GM12878 (cell line): Measurements from ENCODE around the gene PDCD6IP. TPM values are rescaled to one million over a fixed set of nuclear protein-coding genes. Genes with fewer than 3 reads are reported as not detected.
A peak's percentile ranks its signal among the peaks of the same experiment; 100 is the strongest.

Source experiments
- ASH2L ChIP-seq: fragments of 300-600, 200-600 bp; sonication (generic); IDR thresholded peaks from 2 replicates; pipeline ENCODE4 v1.6.1; 2017; ENCODE audit warnings: low read depth, mild to moderate bottlenecking, borderline replicate concordance
- BHLHE40 ChIP-seq, 2 experiments: fragments of 450-650 bp in 1 of 2; IDR thresholded peaks; 2 replicates each; pipeline ENCODE4 v1.6.1; 2011 to 2017; ENCODE audit warnings: low read depth in 2 of 2, borderline replicate concordance in 1 of 2, improper control_type of control experiment in 1 of 2, low read length in 1 of 2, mild to moderate bottlenecking in 1 of 2
- BMI1 ChIP-seq: fragments of 450-650 bp; IDR thresholded peaks from 2 replicates; pipeline ENCODE4 v1.6.1; 2016; ENCODE audit warnings: mild to moderate bottlenecking, moderate library complexity, borderline replicate concordance
- CHD2 ChIP-seq: IDR thresholded peaks from 2 replicates; pipeline ENCODE4 v1.6.1; 2011; ENCODE audit warnings: low read depth, low read length, improper control_type of control experiment, borderline replicate concordance
- CUX1 ChIP-seq: IDR thresholded peaks from 2 replicates; pipeline ENCODE4 v1.6.1; 2012; ENCODE audit warnings: improper control_type of control experiment, low read depth, low read length; ENCODE audit not compliant: insufficient replicate concordance
- ESRRA ChIP-seq: IDR thresholded peaks from 2 replicates; pipeline ENCODE4 v1.6.1; 2012; ENCODE audit warnings: mild to moderate bottlenecking, low read length, improper control_type of control experiment
- IRF5 ChIP-seq: fragments of 450-650 bp; IDR thresholded peaks from 2 replicates; pipeline ENCODE4 v1.6.1; 2017; ENCODE audit warnings: borderline replicate concordance
- KAT2A ChIP-seq: conservative IDR thresholded peaks from 2 replicates; pipeline ENCODE4 v1.6.1; 2011; ENCODE audit warnings: low read depth, low read length; ENCODE audit not compliant: control insufficient read depth
- NR2C1 ChIP-seq: fragments of 450-650 bp; IDR thresholded peaks from 2 replicates; pipeline ENCODE4 v1.6.1; 2017; ENCODE audit warnings: antibody characterized with exemption, mild to moderate bottlenecking, moderate library complexity
- SIX5 ChIP-seq: IDR thresholded peaks from 2 replicates; pipeline ENCODE4 v1.6.1; 2011; ENCODE audit warnings: mild to moderate bottlenecking, low read depth, low read length, moderate library complexity; ENCODE audit not compliant: severe bottlenecking
- SMAD5 ChIP-seq: IDR thresholded peaks from 2 replicates; pipeline ENCODE4 v1.6.1; 2016; ENCODE audit warnings: antibody characterized with exemption, low read depth
- STAT3 ChIP-seq: IDR thresholded peaks from 2 replicates; pipeline ENCODE4 v1.6.1; 2011; ENCODE audit warnings: low read depth, low read length, improper control_type of control experiment
- TAF1 ChIP-seq: IDR thresholded peaks from 2 replicates; pipeline ENCODE4 v1.6.1; 2011; ENCODE audit warnings: mild to moderate bottlenecking, low read depth, low read length, borderline replicate concordance
- TBL1XR1 ChIP-seq: IDR thresholded peaks from 2 replicates; pipeline ENCODE4 v1.6.1; 2012; ENCODE audit warnings: low read depth, low read length, improper control_type of control experiment
- YBX1 ChIP-seq: fragments of 450-650 bp; IDR thresholded peaks from 2 replicates; pipeline ENCODE4 v1.6.1; 2016; ENCODE audit warnings: antibody characterized with exemption
- ZBTB4 ChIP-seq: fragments of 450-650 bp; formaldehyde crosslinking; IDR thresholded peaks from 2 replicates; pipeline ENCODE4 v1.4.0; 2022; ENCODE audit warnings: mild to moderate bottlenecking, moderate library complexity
- polyA plus RNA-seq, 11 experiments: library from polyadenylated mRNA; depleted of rRNA in 4 of 11; unstranded in 6 of 11; stranded (reverse) in 5 of 11; fragments of >200 nt; fragmentation: Nextera tagmentation in 4 of 11; fragmentation: Illumina TruSeq in 1 of 11; extraction: Ambion mirVana in 4 of 11; extraction: Trizol in 1 of 11; gene quantifications; 1 replicate in 1 of 11; 2 replicates in 10 of 11; pipeline versions ENCODE4 v1.2.1 to v1.2.3, GENCODE V29; 2011 to 2016; ENCODE audit warnings: inconsistent platforms in 2 of 11, missing spikeins in 2 of 11, low read depth in 1 of 11
- total RNA-seq, 4 experiments: library from RNA; depleted of rRNA in 3 of 4; stranded (reverse); fragments of >200 nt in 3 of 4; fragmentation: Illumina TruSeq in 1 of 4; extraction: Trizol in 1 of 4; gene quantifications; 2 replicates each; pipeline versions ENCODE4 v1.2.1 to v1.2.3, GENCODE V29; 2013 to 2021
- TF ChIP-seq, protein P1 (sequence below): IDR thresholded peaks from 2 replicates; pipeline ENCODE4 v1.6.1; 2011; ENCODE audit warnings: low read depth, mild to moderate bottlenecking, low read length, moderate library complexity, borderline replicate concordance; ENCODE audit errors: extremely low read depth

PDCD6IP gene
- total and polyA plus RNA-seq, 10 of the 15 experiments (the other 5 are each of a cell fraction or from before 2014, with no cell fraction given) = 16.0 to 169 (median 81.2) TPM

DNA sequence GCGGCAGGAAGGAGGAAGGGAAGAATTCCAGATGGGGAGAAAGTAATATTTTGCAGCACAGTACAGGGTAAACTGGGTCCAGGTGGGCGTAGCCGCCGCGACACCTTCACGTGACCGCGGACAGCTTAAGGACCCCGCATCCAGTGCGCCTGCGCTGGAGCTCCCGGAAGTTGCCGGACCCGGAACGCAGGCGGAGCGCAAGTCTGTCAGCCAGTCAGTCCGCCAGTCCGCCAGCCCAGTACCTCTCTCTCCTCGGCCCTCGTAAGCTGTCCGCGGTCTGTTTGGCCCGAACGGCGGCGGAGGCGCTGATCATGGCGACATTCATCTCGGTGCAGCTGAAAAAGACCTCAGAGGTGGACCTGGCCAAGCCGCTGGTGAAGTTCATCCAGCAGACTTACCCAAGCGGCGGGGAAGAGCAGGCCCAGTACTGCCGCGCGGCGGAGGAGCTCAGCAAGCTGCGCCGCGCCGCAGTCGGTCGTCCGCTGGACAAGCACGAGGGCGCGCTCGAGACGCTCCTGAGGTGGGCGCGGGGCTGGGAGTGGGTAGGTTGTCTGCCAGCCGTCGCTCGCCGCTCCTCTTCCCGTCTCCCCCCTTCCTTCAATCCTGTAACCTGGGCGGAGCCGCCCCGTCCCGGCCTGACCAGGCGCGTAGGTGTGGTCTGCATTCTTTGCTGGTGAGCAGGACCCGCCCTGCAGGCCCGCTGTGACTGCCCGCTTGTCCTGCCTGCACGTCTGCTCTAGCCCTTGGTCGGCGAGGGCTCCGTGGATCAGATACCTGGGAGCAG lies at the start of gene PDCD6IP (continued):
- TF ChIP-seq STAT3 (no peak), BHLHE40 (IDR thresholded peaks at IDR 0.05; ENCODE audit: borderline replicate concordance in 1 of 2, low read depth in 2 of 2, low read length in 1 of 2) (peak; percentile 97 to 98), CHD2 (peak; percentile 36; the same call in 1 of the 2 replicates), SIX5 (no peak), IRF5 (no peak), NR2C1 (no peak), SMAD5 (peak; percentile 95), ASH2L (no peak), TAF1 (peak; percentile 89), KAT2A (no peak), CUX1 (no peak), ZBTB4 (CRISPR knock-in tag) (no peak), BMI1 (no peak), YBX1 (no peak), TBL1XR1 (no peak), ESRRA (no peak)
- TF ChIP-seq, protein P1, sequence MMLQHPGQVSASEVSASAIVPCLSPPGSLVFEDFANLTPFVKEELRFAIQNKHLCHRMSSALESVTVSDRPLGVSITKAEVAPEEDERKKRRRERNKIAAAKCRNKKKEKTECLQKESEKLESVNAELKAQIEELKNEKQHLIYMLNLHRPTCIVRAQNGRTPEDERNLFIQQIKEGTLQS = peak; percentile 95
